Endothelial cell of umbilical vein (primary cell): ENCODE data around the gene CMTR2.

Experiments
- EZH2 ChIP-seq: IDR thresholded peaks from 2 replicates; pipeline ENCODE4 v1.6.1; 2012; ENCODE audit warnings: borderline replicate concordance, low read depth, mild to moderate bottlenecking, moderate library complexity, low read length, inconsistent platforms; ENCODE audit not compliant: severe bottlenecking
- JUN ChIP-seq: IDR thresholded peaks from 2 replicates; pipeline ENCODE4 v1.6.1; 2011; ENCODE audit warnings: borderline replicate concordance, low read depth; ENCODE audit not compliant: insufficient read length, insufficient read depth
- MYC ChIP-seq: IDR thresholded peaks from one replicate; pipeline ENCODE4 v1.6.1; 2011; ENCODE audit warnings: mild to moderate bottlenecking, low read depth, low read length
- POLR2A ChIP-seq: IDR thresholded peaks from 2 replicates; pipeline ENCODE4 v1.6.1; 2012; ENCODE audit warnings: low read depth, mild to moderate bottlenecking, control low read depth, low read length
- POLR2AphosphoS5 ChIP-seq: IDR thresholded peaks from 2 replicates; pipeline ENCODE4 v1.6.1; 2012; ENCODE audit warnings: low read depth, mild to moderate bottlenecking, control low read depth, low read length, moderate library complexity; ENCODE audit not compliant: insufficient read depth
- TF ChIP-seq, protein P1 (sequence below), 2 donors: IDR thresholded peaks; 1 replicate in 1 of 2; 2 replicates in 1 of 2; pipeline ENCODE4 v1.5.1; 2011; ENCODE audit warnings: low read length in 2 of 2, mild to moderate bottlenecking in 2 of 2, moderate library complexity in 2 of 2, control low read depth in 1 of 2, inconsistent platforms in 1 of 2, low read depth in 1 of 2; ENCODE audit not compliant: insufficient read depth in 1 of 2; ENCODE audit errors: extremely low read depth in 1 of 2
- TF ChIP-seq, protein P2 (sequence below): IDR thresholded peaks from 2 replicates; pipeline ENCODE4 v1.6.1; 2011; ENCODE audit not compliant: insufficient read depth, insufficient read length

DNA sequence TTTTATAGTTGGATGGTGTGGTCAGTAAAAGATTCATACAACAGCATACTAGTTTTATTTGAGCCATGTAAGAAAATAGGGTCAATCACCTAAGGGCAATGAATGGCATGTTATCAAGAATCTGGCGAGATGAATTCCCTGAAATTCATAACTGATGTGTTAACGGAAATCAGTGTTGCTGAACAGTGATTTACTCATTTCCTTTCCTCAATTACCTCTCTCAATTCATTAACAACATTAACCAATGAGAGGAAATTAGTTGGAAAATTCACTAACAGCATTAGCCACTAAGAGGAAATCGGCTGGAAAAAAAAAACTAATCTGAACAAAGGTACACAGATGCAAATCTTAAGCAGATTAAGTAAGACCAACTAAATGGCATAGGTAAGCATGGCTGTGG, 6.3 kb downstream of the CMTR2 start:
- TF ChIP-seq, protein P1, sequence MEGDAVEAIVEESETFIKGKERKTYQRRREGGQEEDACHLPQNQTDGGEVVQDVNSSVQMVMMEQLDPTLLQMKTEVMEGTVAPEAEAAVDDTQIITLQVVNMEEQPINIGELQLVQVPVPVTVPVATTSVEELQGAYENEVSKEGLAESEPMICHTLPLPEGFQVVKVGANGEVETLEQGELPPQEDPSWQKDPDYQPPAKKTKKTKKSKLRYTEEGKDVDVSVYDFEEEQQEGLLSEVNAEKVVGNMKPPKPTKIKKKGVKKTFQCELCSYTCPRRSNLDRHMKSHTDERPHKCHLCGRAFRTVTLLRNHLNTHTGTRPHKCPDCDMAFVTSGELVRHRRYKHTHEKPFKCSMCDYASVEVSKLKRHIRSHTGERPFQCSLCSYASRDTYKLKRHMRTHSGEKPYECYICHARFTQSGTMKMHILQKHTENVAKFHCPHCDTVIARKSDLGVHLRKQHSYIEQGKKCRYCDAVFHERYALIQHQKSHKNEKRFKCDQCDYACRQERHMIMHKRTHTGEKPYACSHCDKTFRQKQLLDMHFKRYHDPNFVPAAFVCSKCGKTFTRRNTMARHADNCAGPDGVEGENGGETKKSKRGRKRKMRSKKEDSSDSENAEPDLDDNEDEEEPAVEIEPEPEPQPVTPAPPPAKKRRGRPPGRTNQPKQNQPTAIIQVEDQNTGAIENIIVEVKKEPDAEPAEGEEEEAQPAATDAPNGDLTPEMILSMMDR (IDR thresholded peaks at IDR 0.05; ENCODE audit: extremely low read depth in 1 of 2, insufficient read depth in 1 of 2, low read depth in 1 of 2, low read length in 2 of 2): no peak
- TF ChIP-seq POLR2A (peak; percentile 57), EZH2 (no peak), JUN (peak; percentile 79), MYC (no peak), POLR2AphosphoS5 (peak; percentile 62)
- TF ChIP-seq, protein P2, sequence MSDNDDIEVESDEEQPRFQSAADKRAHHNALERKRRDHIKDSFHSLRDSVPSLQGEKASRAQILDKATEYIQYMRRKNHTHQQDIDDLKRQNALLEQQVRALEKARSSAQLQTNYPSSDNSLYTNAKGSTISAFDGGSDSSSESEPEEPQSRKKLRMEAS: no peak
